AG04450 (cell line): ENCODE measurements around the gene ZFYVE28. TPM values are rescaled to one million over a fixed set of nuclear protein-coding genes. Genes with fewer than 3 reads are reported as not detected.
"Not testable (repeated sequence)": the region's sequence is repeated elsewhere in the genome, so short reads cannot be mapped to it uniquely, and the experiment has no call there.

ENCODE experiments used
- CTCF ChIA-PET: fragments of 300-600, 350-600 bp; formaldehyde crosslinking; extraction: SDS; loops from one replicate; lab custom pipeline; 2022; ENCODE audit warnings: antibody characterized with exemption, inconsistent platforms; lab: Charles Lee
- POLR2A ChIA-PET: fragments of 350-600 bp; formaldehyde crosslinking; extraction: SDS; loops from one replicate; lab custom pipeline; 2021; ENCODE audit warnings: antibody characterized with exemption, inconsistent platforms; lab: Yijun Ruan, JAX
- DNase-seq: peaks from one replicate; pipeline ENCODE4 v3.0.0-alpha.2; 2011; ENCODE audit warnings: low read depth, low spot score
- H3K27ac ChIP-seq: one replicate; pipeline ENCODE4 v1.5.1; 2012; ENCODE audit warnings: low read depth, low read length, control low read depth
- H3K27me3 ChIP-seq: one replicate; pipeline ENCODE4 v1.6.0; 2012; ENCODE audit warnings: low read length; ENCODE audit not compliant: control insufficient read depth, insufficient read depth
- H3K4me3 ChIP-seq: 2 replicates; pipeline ENCODE4 v1.5.1; 2011; ENCODE audit warnings: mild to moderate bottlenecking, low read depth, low read length, control low read depth
- H3K9me3 ChIP-seq: 2 replicates; pipeline ENCODE4 v1.5.1; 2012; ENCODE audit warnings: low read length; ENCODE audit not compliant: control insufficient read depth, insufficient read depth
- polyA plus RNA-seq: library from polyadenylated mRNA; depleted of rRNA; stranded (reverse); fragments of >200 nt; gene quantifications from 2 replicates; pipeline ENCODE4 v1.2.3, GENCODE V29; 2011
- TF ChIP-seq, protein P1 (sequence below): IDR thresholded peaks from 2 replicates; pipeline ENCODE4 v1.5.1; 2011; ENCODE audit warnings: low read depth, low read length, control low read depth, inconsistent platforms

The ZFYVE28 gene
- polyA plus RNA-seq, 1 experiment, result 2.2 TPM

DNA sequence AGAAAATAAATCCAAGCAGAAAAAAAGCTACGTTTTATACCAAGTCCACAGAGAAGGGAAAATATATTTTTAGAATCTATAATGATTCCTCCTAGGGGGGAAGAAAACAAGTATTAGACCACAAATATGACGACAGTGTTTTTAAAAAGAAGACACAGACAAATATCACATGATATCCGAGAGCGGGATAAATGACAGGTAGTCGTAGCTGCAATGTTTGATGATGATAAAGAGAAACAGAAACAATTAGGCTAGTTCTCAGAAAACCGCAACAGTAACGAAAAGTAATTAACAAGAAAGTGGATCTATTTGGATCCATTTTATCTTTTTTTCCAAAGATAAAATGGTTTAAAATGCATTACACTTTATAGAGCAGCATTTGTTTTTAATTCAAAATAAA lies 177.4 kb downstream of the ZFYVE28 start:
- Histone ChIP-seq H3K27ac (no peak overlapping the region), H3K9me3 (peaks cover 3% of the 10 kb centered on the region; the same call in 1 of the 2 replicates), H3K27me3 (no peaks in the 10 kb centered on the region), H3K4me3 (peak overlapping the region; percentile 89)
- TF ChIP-seq, protein P1, sequence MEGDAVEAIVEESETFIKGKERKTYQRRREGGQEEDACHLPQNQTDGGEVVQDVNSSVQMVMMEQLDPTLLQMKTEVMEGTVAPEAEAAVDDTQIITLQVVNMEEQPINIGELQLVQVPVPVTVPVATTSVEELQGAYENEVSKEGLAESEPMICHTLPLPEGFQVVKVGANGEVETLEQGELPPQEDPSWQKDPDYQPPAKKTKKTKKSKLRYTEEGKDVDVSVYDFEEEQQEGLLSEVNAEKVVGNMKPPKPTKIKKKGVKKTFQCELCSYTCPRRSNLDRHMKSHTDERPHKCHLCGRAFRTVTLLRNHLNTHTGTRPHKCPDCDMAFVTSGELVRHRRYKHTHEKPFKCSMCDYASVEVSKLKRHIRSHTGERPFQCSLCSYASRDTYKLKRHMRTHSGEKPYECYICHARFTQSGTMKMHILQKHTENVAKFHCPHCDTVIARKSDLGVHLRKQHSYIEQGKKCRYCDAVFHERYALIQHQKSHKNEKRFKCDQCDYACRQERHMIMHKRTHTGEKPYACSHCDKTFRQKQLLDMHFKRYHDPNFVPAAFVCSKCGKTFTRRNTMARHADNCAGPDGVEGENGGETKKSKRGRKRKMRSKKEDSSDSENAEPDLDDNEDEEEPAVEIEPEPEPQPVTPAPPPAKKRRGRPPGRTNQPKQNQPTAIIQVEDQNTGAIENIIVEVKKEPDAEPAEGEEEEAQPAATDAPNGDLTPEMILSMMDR, result no peak
- DNase-seq, result no peak
- CTCF ChIA-PET, result interaction anchor here (1.3 to 2.3 kb wide), 2 partner anchors 21 to 221 kb away, joined by 4 to 7 read pairs; no protein-coding TSS in a partner anchor
- POLR2A ChIA-PET, result interaction anchor here (1.4 to 1.6 kb wide), 2 partner anchors 21 to 23 kb away, joined by 4 to 10 read pairs; partner anchors contain the start of gene MXD4

DNA sequence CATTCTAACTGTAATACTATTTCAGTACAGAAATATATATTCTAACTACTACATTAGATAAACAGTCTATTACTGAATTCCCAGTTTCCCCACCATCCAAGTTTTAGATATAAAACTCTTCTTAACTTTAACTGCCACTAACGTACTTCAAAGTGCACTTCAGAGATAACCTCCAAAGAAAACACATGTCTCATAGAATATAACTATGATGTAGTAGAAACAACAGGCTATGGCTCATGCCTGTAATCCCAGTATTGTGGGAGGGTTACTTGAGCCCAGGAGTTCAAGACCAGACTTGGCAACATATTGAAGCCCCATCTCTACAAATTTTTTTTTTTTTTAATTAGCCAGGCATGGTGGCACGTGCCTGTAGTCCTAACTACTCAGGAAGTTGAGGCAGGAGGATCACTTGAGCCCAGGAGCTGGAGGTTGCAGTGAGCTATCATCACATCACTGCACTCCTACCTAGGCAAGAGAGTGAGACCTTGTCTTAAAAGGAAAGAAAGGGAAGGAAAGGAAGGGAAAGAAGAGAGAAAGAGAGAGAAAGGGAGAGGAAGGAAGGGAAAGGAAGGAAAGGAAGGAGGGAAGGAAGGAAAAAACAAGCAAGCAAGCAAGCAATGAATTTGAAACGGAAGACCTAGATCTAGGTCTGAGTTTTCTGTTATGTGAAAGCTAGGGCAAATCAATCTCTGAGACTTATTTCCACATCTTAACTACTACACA lies 181.3 kb downstream of the ZFYVE28 start:
- Histone ChIP-seq H3K4me3 (no peak overlapping the region), H3K9me3 (no peaks in the 10 kb centered on the region; the same call in 1 of the 2 replicates), H3K27me3 (no peaks in the 10 kb centered on the region), H3K27ac (no peak overlapping the region)
- TF ChIP-seq, protein P1, result no peak
- ChIA-PET CTCF (interaction anchor here (3.2 kb wide), 1 partner anchor 17 kb away, joined by 17 read pairs; no protein-coding TSS in a partner anchor), POLR2A (no interaction called here)
- DNase-seq, result no peak

DNA sequence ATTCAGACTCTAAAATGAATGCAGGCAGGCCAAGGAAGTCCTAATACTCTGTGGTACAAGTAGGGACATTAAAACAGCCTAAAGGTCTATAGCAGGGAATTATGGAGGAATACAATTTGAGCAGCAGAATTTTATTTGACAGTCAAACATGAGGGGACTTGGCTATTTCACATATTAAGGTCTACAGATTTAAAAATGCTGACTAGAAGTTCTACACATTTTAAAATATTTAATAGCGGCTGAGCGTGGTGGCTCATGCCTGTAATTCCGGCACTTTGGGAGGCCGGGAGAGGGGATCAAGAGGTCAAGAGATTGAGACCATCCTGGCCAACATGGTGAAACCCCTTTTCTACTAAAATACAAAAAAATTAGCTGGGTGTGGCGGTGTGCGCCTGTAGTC lies 187.4 kb downstream of the ZFYVE28 start:
- DNase-seq, result no peak
- CTCF ChIA-PET, result interaction anchor here (1.1 to 2.3 kb wide), 2 partner anchors 11 to 210 kb away, joined by 3 to 12 read pairs; no protein-coding TSS in a partner anchor
- Histone ChIP-seq H3K27me3 (no peaks in the 10 kb centered on the region), H3K9me3 (no peaks in the 10 kb centered on the region), H3K27ac (no peak overlapping the region), H3K4me3 (no peak overlapping the region)
- TF ChIP-seq, protein P1, result no peak
- POLR2A ChIA-PET, result no interaction called here

DNA sequence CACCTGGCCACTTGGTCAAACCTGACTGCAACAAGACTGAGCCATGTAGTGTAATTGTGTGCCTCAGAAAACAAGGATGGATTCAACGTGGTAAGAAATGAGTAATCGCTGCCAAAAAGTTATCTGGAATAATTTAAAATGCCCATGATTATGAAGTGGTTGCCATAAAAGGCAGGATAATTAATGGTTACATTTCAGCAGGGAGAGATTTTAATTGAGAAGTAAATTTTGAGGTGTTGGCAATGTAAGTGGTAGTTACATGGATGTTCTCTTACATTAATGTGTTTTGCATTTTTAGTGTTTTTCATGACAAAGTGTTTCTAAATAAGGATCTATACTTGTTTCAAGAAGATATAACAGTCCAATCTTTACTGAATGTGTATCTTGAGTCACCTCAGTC lies 192.2 kb downstream of the ZFYVE28 start:
- no peak for DNase-seq
- TF ChIP-seq, protein P1, result no peak
- H3K27me3 ChIP-seq, result no peaks in the 10 kb centered on the region
- no peak overlapping the region for H3K4me3 ChIP-seq
- H3K9me3 ChIP-seq, result no peaks in the 10 kb centered on the region
- POLR2A ChIA-PET, result no interaction called here
- CTCF ChIA-PET, result no interaction called here
- H3K27ac ChIP-seq, result no peak overlapping the region

DNA sequence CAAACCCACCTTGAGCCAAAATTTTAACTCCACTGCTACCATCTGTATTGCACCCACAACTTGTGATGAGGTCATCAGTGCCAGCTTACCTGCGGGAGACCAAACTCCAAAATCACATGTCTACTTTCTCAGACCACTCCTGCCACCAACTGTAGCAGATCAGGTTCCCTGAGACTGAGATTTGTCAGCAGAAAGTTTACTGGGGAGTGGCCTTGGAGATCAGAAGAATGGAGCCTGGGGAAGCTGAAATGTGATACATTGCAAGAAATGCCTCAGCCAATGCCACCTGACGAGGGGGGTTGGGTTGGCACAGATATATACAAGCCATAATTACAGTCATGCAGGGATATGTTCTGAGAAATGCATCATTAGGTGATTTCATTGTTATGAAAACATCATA lies 195.6 kb downstream of the ZFYVE28 start:
- TF ChIP-seq, protein P1, result no peak
- Histone ChIP-seq H3K27ac (no peak overlapping the region), H3K27me3 (no peaks in the 10 kb centered on the region), H3K9me3 (no peaks in the 10 kb centered on the region), H3K4me3 (no peak overlapping the region)
- DNase-seq, result no peak
- ChIA-PET POLR2A (interaction anchor here (0.6 kb wide), 1 partner anchor 179 kb away, joined by 3 read pairs; no protein-coding TSS in a partner anchor), CTCF (no interaction called here)

DNA sequence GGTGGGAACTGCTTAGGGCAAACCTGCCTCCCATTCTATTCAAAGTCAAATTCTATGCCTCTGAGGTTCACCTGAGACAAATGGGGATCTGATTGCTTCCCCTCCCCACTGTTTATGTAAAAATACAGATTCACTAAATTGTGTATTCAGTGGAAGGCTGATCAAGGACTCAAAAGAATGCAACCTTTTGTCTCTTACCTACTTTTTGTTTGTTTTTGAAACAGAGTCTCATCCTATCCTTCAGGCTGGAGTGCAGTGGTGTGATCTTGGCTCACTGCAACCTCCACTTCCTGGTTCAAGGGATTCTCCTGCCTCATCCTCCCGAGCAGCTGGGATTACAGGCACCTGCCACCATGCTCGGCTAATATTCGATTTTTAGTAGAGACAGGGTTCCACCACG lies 197.1 kb downstream of the ZFYVE28 start:
- H3K27me3 ChIP-seq, H3K27ac ChIP-seq, H3K9me3 ChIP-seq, H3K4me3 ChIP-seq, POLR2A ChIA-PET, DNase-seq: not testable (repeated sequence)
- CTCF ChIA-PET, result interaction anchor here (0.6 to 2.9 kb wide), 9 partner anchors 9 to 243 kb away, joined by 3 to 18 read pairs (median 8); no protein-coding TSS in a partner anchor
